ENCODE measurements around the gene SORCS3.

- no peak for TF ChIP-seq CTCF (IDR thresholded peaks at IDR 0.05; ENCODE audit: borderline replicate concordance, extremely low read depth, low read length, poor library complexity, severe bottlenecking)
- no peak for TF ChIP-seq EZH2 (IDR thresholded peaks at IDR 0.05; ENCODE audit: borderline replicate concordance, low read depth, low read length, severe bottlenecking)
Measured at GRCh38 chr10:104744052-104744451, 103.0 kb downstream of the SORCS3 start.
